ENCODE measurements around the gene TGFB1I1. TPM values are rescaled to one million over a fixed set of nuclear protein-coding genes. Genes with fewer than 3 reads are reported as not detected.
A peak's percentile ranks its signal among the peaks of the same experiment; 100 is the strongest.
"Not testable (repeated sequence)": the region's sequence is repeated elsewhere in the genome, so short reads cannot be mapped to it uniquely, and the experiment has no call there.

The TGFB1I1 gene
- polyA plus RNA-seq (ENCODE audit: insufficient read length in 4 of 4): 10 to 100 TPM; 43.7 to 69.1 (median 45.9) TPM

DNA sequence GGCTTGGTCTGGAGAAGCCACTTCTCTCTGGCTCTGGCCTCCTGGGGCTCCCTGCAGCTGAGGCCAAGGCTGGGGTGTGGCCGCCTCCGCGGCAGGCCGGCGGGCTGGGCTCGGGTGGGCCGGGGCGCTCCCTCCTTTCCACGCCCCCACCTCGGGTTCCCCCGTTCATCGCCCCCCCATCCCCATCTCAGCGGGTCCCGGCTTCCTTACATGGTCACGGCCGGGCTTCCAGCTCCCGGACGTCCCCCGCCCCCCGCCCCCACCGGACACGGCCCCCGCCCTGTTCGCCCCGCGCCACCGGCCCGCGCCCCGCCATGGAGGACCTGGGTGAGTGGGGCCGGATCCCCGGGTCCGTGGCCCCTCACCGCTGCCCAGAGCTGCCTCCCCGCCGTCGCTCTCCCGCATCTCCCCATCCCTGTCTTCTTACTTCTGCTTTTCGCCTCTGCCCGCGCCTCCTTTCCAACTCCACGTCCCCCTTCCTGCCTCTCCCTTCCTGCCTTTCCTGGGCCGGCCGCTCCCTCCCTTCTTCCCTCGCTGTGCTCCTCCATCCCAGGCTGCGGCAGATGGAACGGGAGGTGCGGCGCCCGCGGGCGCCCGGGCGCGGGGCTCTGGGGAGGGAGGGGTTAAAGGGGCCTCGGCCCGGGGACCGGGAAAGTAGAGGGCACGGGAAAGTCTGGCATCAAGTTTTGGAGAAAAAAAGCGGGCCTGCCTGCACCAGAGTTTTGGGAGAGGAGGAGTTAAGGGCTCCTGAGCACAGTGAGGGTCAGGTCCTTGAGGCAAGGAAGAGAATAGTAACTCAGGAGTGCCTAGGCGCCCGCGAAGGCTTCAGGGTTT is at the start of gene TGFB1I1:
TGFB1I1 (plus strand) TSS at position 278 of the 834 bp plus-strand sequence; CDS start at position 315, 37 bp downstream.
- DNase-seq (ENCODE audit: low read depth in 4 of 4, low spot score in 3 of 4): no peak

GRCh38 chr16:31423241-31423640 is 48.7 kb upstream of the TGFB1I1 start:
- no peak for DNase-seq (ENCODE audit: low read depth in 4 of 4, low spot score in 3 of 4)

GRCh38 chr16:31423801-31424200 is 48.2 kb upstream of the TGFB1I1 start:
- DNase-seq (ENCODE audit: low read depth in 4 of 4, low spot score in 3 of 4): no peak

- peak in 2 of 4 donors; percentile 18 to 31 for DNase-seq (ENCODE audit: low read depth in 4 of 4, low spot score in 3 of 4)
These were observed 44.3 kb upstream of the TGFB1I1 start for GRCh38 chr16:31427441-31428278.

- DNase-seq (ENCODE audit: low read depth in 4 of 4, low spot score in 3 of 4): no peak
These were observed 43.7 kb upstream of the TGFB1I1 start, which contains the start of gene COX6A2 for GRCh38 chr16:31428279-31428597. Gene COX6A2, minus strand, starts transcription at chr16:31428360. Its CDS starts 35 bp downstream, at chr16:31428325.

- no peak for DNase-seq (ENCODE audit: low read depth in 4 of 4, low spot score in 3 of 4)
These were observed 43.2 kb upstream of the TGFB1I1 start for GRCh38 chr16:31428638-31429247.

DNA sequence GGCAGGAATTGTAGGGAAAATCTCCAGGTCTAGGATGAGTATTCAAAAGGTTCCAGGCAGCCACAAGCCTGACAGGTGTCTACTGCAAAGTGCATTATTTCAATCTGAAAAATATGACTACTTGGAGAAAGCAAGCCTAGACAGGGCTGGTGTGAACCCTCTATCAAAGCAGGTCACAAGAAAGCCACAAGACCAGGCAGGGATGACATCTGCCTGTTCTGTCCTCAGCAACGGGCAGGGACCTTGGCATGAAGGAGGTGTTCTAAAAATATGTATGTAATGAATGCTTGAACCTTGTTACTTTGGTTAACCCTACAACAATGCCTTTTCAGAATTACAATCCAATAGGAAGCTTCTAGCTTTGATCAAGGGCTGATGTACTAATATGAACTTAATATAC is 42.6 kb upstream of the TGFB1I1 start:
- DNase-seq (ENCODE audit: low read depth in 4 of 4, low spot score in 3 of 4): no peak

DNA sequence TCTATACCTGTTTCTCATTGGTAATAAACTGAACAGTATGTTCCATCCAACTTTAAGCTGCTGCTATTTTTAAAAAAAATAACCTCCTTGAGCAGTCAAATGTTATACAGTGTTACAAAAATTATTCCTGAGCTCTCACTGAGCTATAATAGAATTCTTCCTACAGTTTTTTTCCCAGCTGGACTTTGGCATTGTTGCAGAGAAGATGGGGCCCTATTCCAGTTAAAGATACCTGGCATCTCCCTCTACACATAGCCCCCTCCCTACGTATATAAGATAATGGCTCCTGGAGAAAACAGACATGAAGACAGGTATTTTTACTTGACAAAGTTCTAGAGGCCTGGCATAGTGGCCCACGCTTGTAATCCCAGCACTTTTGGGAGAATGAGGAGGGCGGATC is 42.2 kb upstream of the TGFB1I1 start:
- no peak for DNase-seq (ENCODE audit: low read depth in 4 of 4, low spot score in 3 of 4)

- DNase-seq (ENCODE audit: low read depth in 4 of 4, low spot score in 3 of 4): no peak
These were observed 41.4 kb upstream of the TGFB1I1 start for GRCh38 chr16:31430380-31431052.

- no peak for DNase-seq (ENCODE audit: low read depth in 4 of 4, low spot score in 3 of 4)
These were observed 36.4 kb upstream of the TGFB1I1 start for GRCh38 chr16:31435341-31436220.

GRCh38 chr16:31436221-31437045 is 35.5 kb upstream of the TGFB1I1 start:
- no peak for DNase-seq (ENCODE audit: low read depth in 4 of 4, low spot score in 3 of 4)

DNA sequence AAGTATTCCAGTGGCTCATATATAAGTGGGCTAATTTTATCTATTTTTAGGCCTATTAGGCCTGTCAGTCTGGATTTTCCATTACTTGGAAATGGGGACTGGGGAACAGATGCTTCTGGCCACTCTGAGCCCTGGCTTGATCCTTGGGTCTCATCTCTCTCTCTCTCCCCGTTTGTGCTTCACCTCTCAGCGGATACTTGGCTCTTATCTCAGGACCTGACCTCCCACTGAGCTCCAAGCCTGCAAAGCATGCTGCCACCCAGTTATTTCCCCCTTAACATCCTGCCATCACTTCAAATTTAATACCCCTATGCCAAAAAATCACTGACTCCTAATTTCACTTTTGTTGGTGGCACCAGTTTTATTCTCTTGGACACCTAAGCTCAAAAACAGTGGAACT is 33.5 kb upstream of the TGFB1I1 start:
- DNase-seq (ENCODE audit: low read depth in 4 of 4, low spot score in 3 of 4): no peak

DNA sequence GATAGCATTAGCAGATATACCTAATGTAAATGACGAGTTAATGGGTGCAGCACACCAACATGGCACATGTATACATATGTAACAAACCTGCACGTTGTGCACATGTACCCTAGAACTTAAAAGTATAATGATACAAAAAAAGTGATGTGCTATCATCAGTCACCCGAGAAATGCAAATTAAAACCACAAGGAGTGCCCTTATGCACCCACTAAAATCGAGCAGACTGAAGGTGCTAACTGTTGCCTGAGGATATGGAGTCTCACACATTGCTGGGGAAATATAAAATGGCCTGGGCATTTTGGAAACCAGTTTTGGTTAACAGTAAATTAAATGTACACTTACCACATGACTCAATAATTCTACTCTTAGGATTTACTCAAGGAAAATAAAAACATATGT is 32.9 kb upstream of the TGFB1I1 start:
- DNase-seq (ENCODE audit: low read depth in 4 of 4, low spot score in 3 of 4): not testable (repeated sequence)

- DNase-seq (ENCODE audit: low read depth in 4 of 4, low spot score in 3 of 4): no peak
These were observed 32.4 kb upstream of the TGFB1I1 start for GRCh38 chr16:31439519-31439918.

DNA sequence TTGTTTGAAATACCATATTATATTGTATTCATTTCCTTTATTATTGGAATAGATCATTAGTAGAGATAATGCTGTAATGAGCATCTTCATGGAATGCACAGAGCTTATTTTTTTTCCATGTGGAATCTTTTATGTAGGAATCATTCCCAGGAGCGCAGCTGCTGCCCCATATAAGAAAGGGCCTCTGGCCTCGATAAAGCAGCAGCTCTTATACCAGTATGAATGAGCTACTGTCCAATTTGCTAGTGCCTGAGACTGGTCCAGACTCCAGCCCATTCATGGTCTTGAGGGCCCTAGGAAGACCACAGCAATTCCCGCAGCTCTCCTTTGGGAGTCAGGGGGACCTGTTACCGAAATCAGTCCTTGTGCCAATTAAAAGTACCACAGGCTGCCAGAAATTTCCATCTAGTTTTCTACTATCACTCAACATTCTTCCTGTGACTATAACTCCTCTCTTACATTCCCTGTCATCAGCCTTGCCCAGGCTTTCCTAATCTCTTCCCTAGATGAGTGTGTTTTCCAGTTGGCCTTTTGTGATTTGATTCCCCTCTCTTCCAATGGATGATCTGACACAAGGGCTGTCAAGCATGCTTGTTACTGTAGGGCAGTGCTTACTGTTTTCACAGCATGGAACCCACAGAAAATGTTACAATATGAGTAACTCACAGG is 31.3 kb upstream of the TGFB1I1 start:
- no peak for DNase-seq (ENCODE audit: low read depth in 4 of 4, low spot score in 3 of 4)

GRCh38 chr16:31441956-31442355 is 30.0 kb upstream of the TGFB1I1 start:
- DNase-seq (ENCODE audit: low read depth in 4 of 4, low spot score in 3 of 4): no peak

- not testable (repeated sequence) for DNase-seq (ENCODE audit: low read depth in 4 of 4, low spot score in 3 of 4)
These were observed 26.0 kb upstream of the TGFB1I1 start for GRCh38 chr16:31445931-31446330.

GRCh38 chr16:31451201-31451600 is 20.8 kb upstream of the TGFB1I1 start:
- no peak for DNase-seq (ENCODE audit: low read depth in 4 of 4, low spot score in 3 of 4)

Measured in left renal pelvis (tissue), 4 donors.